ENCODE results near the gene SH3RF1.
A peak's percentile ranks its signal among the peaks of the same experiment; 100 is the strongest.

- peak; percentile 9 for TF ChIP-seq CTCF (IDR thresholded peaks at IDR 0.05)
- no peak for TF ChIP-seq EZH2 (IDR thresholded peaks at IDR 0.05)
Observed at GRCh38 chr4:169089004-169089403, 181.8 kb downstream of the SH3RF1 start.

All from neural progenitor cell (in vitro differentiated cells).